HG02610 (cell line): ENCODE results near the gene STARD4.

Experiments
- ATAC-seq: cut with Tn5 transposase; IDR thresholded peaks from one replicate; pipeline ENCODE4 v1.9.1; 2021; ENCODE audit warnings: mild to moderate bottlenecking, moderate library complexity; ENCODE audit not compliant: unreplicated experiment

STARD4 gene

DNA sequence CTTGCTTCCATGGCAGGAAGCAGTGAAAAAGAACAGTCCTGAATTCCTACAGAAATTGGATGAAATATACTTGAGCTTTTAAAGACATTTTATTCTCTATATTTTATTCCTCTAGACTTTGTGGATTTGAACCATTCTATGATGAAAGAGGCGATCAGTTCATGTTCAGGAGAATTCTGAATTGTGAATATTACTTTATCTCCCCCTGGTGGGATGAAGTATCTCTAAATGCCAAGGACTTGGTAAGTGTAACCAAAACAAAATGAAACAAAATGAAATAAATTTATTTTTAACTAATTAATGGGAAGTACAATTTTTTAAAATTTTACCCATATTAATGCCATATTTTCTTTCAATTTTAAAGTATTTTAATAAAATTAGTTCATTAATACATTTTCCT lies 34.1 kb downstream of the STARD4 start:
- ATAC-seq, result no peak

DNA sequence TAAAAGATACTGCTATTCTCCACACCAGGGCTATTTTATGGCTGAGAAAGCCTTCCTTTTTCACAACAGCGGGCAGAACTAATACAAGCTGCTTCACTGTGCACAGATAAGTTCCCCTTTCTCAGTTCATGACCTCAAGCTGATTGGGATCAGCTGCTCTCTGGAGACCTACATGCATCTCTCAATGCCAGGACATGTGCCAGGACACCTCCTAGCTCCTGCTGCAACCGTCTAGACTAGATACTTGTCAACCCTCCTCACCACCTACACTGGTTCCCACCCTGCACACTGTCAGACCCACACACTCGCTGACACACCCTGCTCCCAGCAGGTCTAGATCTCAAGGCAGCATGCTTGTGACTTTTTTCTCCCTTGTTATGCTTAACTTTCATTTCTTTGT lies 39.8 kb downstream of the STARD4 start:
- ATAC-seq, result peak; percentile 74

GRCh38 chr5:111472096-111472495 lies 40.2 kb downstream of the STARD4 start:
- ATAC-seq, result peak; percentile 13

DNA sequence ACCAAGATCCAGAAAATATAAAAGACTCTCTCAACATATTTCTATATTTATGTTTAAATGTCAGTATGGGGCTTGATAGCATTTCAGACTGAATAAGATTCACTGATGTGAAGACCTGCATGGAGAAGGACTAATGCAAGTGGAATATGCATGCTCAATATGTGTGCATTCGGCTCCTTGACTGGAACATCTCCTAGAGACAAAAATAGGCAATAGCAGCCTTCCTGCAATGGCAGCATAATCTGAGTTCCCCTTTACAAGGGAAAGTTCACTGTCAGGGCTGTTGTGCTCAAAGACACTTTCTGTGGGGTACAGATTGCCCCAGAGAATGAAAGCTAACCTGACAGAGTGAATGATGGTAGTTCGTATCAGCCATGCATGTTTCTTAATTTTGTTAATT lies 42.4 kb downstream of the STARD4 start:
- no peak for ATAC-seq

DNA sequence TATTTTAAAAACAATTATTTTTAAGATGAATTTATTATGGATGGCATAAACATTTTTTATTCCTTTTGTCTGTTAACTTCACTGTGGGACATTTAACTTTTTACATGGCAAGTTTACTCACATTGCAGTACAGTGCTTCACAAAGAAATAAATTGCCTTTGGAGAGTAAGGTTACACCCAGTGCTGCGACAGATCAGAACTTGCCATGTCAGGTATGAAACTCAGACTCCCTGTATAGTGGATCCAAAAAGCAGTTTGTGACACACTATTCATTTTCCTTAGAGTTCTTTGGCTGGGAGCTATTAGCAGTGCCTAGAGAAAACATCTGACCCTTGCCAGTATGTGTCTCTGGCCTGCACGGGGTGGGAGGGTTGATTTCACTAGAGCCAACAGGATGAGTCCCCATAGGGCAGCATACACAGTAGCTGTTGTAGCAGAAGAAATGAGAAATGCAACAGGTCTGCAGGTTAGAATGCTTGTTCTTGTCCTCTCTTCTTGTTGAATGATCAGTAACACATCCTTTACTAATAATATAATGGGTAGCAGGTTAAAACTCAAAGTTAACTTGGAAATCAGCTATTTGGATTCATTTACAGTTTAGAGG lies 42.9 kb downstream of the STARD4 start:
- ATAC-seq, result no peak

- ATAC-seq, result no peak
Observed at GRCh38 chr5:111463311-111463710, 49.0 kb downstream of the STARD4 start.

DNA sequence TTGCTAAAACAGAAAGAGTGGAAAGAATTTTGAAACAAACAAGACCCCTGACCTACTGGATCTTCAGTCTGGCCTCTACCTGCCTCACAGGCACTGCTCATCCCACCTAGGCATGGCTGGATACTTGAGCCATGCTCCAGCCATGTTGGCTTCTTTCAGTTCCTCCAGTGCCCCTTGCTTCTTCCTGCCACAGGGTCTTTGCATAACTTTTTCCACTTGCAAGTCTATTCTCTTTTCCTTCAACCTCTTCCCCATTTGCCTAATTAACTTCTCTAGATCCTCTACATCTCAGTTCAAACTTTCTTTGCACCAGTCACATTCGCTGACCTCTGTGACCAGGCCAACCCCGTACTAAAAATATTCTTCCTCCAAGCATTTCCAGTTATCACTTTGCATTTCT lies 50.4 kb downstream of the STARD4 start:
- ATAC-seq, result no peak

- no peak for ATAC-seq
Observed at GRCh38 chr5:111461255-111461671, 51.1 kb downstream of the STARD4 start.

- no peak for ATAC-seq
Observed at GRCh38 chr5:111454776-111455175, 57.6 kb downstream of the STARD4 start.

DNA sequence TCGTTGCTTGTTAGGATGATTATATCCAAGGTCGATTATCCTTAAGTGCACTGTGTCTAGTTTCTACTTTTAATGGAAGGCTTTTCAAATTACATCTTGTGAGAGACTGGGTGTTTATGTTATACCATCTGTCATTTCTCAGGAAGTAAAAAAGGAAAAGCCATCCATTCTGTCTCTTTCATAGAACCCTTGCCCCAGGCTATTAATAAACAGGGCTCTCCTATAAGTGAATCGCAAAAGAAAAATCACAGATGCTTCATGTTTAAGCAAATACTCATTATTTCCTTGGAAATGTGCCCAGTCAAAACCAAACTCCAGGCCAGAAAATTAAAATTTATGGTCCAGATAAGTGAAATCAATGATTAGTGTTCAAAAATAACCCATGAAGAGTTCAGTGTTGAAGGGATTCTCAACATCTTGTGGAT lies 58.1 kb downstream of the STARD4 start:
- no peak for ATAC-seq

GRCh38 chr5:111453747-111454146 lies 58.6 kb downstream of the STARD4 start:
- ATAC-seq, result no peak

DNA sequence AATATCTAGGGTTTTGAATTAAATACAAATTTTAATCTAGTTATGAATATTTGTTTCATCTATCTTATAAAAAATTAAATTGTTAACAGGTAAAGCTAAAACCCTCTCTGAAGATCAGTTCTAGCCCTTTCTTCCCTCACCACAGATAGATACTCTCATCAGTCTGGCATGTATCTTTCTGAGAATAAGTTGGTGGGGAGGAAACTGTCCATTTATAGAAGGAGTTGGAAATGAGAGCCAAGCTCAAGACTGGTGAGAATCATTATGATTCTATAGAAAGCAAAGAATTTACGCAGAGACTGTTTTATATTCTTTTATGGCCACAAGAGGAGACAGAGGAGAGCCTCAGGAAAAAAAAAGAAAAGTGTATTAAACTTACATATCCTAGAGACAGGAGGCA lies 59.0 kb downstream of the STARD4 start:
- ATAC-seq, result no peak

DNA sequence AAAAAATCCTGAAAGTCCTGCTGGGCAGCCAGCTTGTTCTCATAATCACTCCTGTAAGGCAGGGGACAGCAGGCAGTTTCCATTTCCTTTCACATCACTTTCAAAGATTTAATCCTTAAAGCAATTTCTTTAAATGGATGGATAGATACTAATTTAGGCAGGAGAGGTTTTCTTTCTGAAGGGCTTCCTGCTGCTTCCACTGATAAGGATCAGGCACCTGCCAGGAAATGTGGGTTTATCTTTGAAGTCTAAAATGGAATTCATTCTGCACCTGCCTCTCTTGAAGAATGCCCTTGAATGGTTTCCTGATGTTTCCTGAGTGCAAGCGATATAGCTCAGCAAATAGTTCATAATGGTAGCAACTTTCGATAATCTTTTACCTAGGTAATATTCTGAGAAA lies 64.5 kb downstream of the STARD4 start:
- ATAC-seq, result no peak

GRCh38 chr5:111447099-111447498 lies 65.2 kb downstream of the STARD4 start:
- ATAC-seq, result no peak
